Muscle of leg (tissue), 11 donors: Measurements from ENCODE around the gene KIRREL3. TPM values are rescaled to one million over a fixed set of nuclear protein-coding genes. Genes with fewer than 3 reads are reported as not detected.

Experiments
- DNase-seq: peaks from one replicate; pipeline ENCODE4 v3.0.0; 2013
- H3K27ac ChIP-seq: one replicate; pipeline ENCODE4 v1.5.1; 2013; ENCODE audit warnings: mild to moderate bottlenecking, low read length, control low read depth
- H3K27me3 ChIP-seq: one replicate; pipeline ENCODE4 v1.6.1; 2013; ENCODE audit warnings: low read length; ENCODE audit not compliant: control insufficient read depth, insufficient read depth
- H3K36me3 ChIP-seq: one replicate; pipeline ENCODE4 v1.6.1; 2013; ENCODE audit warnings: low read length; ENCODE audit not compliant: control insufficient read depth, insufficient read depth
- H3K4me1 ChIP-seq: one replicate; pipeline ENCODE4 v1.6.1; 2013; ENCODE audit warnings: low read length; ENCODE audit not compliant: control insufficient read depth, insufficient read depth
- H3K4me3 ChIP-seq: one replicate; pipeline ENCODE4 v1.5.1; 2013; ENCODE audit warnings: low read length, control low read depth
- H3K9me3 ChIP-seq: replicated peaks from 2 replicates; pipeline ENCODE4 v1.6.1; 2013; ENCODE audit warnings: low read depth, low read length; ENCODE audit not compliant: control insufficient read depth
- WGBS: methylation state at CpG from one replicate; pipeline ENCODE4 v1.1.5; 2013; ENCODE audit warnings: missing lambda C conversion rate; ENCODE audit not compliant: insufficient coverage; 5-methylcytosine and 5-hydroxymethylcytosine counted together
- polyA plus RNA-seq, 8 donors: library from polyadenylated mRNA; unstranded; fragments of 120-200 nt; gene quantifications; one replicate each; pipeline versions ENCODE4 v1.2.1 to v1.2.3, GENCODE V29; 2013; ENCODE audit warnings: inconsistent platforms in 1 of 8, low replicate concordance in 1 of 8; ENCODE audit not compliant: insufficient read length in 8 of 8, insufficient read depth in 1 of 8
- total RNA-seq: library from RNA; stranded (reverse); fragments of 120-200 nt; gene quantifications from one replicate; pipeline ENCODE4 v1.2.4, GENCODE V29; 2013

Gene KIRREL3
- total and polyA plus RNA-seq, 9 donors: 0.27 to 1.8 (median 0.93) TPM

GRCh38 chr11:126456783-126457542 is 543.6 kb downstream of the KIRREL3 start:
- 87% methylated on average over 11 of the region's 20 CpGs for WGBS

DNA sequence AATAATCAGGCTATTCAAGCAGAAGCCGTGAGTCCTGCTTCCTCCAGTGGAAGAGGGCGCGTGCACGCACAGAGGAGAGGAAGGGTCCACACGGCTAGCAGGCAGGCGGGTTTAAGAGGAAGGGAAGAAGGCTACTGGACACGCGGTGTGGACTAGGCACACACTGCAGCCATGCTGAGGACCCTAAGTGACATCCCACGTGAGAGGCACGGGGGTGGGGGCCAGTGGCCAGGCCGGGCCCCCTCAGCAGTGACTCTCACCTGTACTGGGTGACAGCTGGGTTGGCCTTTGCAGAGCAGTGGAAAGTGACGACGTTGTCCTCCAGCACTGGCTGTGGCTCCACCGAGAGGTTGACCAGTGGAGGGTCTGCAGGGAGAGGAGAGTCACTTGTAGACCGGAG is 544.5 kb downstream of the KIRREL3 start:
- no peaks in the 10 kb centered on the region for H3K9me3 ChIP-seq
- H3K27ac ChIP-seq: no peak overlapping the region
- no peak for DNase-seq
- H3K4me1 ChIP-seq: peaks cover 49% of the 10 kb centered on the region
- no peak overlapping the region for H3K4me3 ChIP-seq
- H3K36me3 ChIP-seq: no peaks in the 10 kb centered on the region
- 84% methylated on average over 14 of the region's 15 CpGs for WGBS
- H3K27me3 ChIP-seq: peaks cover 8% of the 10 kb centered on the region

More at GRCh38 chr11:126456783-126457542, 543.6 kb downstream of the KIRREL3 start:
- Histone ChIP-seq H3K4me3 (no peak overlapping the region), H3K9me3 (no peaks in the 10 kb centered on the region), H3K27ac (no peak overlapping the region), H3K4me1 (peaks cover 40% of the 10 kb centered on the region), H3K36me3 (no peaks in the 10 kb centered on the region), H3K27me3 (peaks cover 8% of the 10 kb centered on the region)
- no peak for DNase-seq

DNA sequence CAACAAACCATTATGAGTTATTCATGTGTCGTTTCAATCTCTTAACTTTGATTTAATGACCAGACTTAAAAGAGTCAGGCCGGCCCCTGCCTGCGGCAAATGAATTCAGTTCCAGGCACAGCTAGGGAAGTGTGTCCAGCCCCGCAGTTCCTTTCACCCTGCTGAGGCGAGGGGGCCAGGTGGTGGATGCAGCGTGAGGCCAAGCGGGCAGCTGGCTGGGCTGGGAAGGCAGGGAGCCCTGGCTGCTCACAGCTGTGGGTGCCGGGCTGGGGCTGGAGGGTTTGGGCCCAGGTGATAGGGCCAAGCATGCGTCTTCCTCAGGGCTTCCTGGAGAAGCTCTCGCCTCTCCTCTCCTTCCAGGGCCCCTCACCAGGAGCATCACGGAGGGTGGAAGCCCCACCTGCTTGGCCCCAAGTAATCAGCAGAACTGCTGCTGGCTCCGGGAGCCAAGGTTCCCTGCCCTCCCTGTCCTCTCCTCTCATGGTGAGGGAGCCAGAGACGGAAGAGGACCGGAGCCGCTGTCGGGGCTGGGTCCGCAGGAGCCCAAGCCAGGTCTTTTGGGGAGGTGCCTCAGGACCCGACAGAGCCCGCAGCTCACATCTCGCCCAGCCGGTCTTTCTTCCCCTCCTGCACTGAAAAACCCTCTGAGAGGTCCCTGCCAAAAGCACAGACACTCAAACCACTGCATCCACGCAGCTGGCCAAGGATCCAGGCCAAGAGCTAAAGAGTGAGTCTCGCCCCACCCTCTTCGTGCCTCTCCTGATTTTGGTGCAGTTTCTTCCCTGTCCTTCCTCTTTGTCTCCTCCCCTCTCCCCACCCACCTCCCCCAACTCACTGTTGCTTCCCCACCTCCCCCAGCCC is 548.1 kb downstream of the KIRREL3 start:
- Histone ChIP-seq H3K4me3 (no peak overlapping the region), H3K36me3 (no peaks in the 10 kb centered on the region), H3K4me1 (peaks cover 26% of the 10 kb centered on the region), H3K27me3 (peaks cover 8% of the 10 kb centered on the region), H3K9me3 (no peaks in the 10 kb centered on the region), H3K27ac (no peak overlapping the region)
- peak; percentile 83 for DNase-seq
- WGBS: 4% methylated on average over 21 of the region's 24 CpGs

GRCh38 chr11:126451211-126451802 is 549.3 kb downstream of the KIRREL3 start:
- DNase-seq: no peak
- no peak overlapping the region for H3K27ac ChIP-seq
- peaks cover 26% of the 10 kb centered on the region for H3K4me1 ChIP-seq
- no peaks in the 10 kb centered on the region for H3K36me3 ChIP-seq
- H3K27me3 ChIP-seq: peaks cover 7% of the 10 kb centered on the region
- no peak overlapping the region for H3K4me3 ChIP-seq
- H3K9me3 ChIP-seq: no peaks in the 10 kb centered on the region
- WGBS: 87% methylated on average over 10 of the region's 15 CpGs

DNA sequence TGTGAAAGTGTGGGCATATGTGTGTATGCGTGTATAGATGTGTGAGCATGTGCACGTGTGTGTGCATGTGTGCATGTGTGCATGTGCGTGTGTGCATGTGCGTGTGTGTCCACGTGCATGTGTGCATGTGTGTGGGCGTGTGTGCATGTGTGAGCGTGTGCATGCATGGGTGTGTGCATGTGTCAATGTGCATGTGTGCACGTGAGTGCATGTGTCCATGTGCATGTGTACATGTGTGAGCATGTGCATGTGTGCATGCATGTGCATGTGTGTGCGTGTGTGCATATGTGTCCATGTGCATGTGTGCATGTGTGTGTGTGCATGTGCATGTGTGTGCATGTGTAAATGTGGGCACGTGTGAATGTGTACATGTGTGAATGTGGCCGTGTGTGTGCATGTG is 549.8 kb downstream of the KIRREL3 start:
- Histone ChIP-seq H3K36me3 (no peaks in the 10 kb centered on the region), H3K4me3 (no peak overlapping the region), H3K27ac (no peak overlapping the region), H3K4me1 (peaks cover 26% of the 10 kb centered on the region), H3K9me3 (no peaks in the 10 kb centered on the region), H3K27me3 (peaks cover 6% of the 10 kb centered on the region)
- DNase-seq: no peak
- WGBS: 97% methylated on average over 11 of the region's 11 CpGs

GRCh38 chr11:126450198-126450597 is 550.4 kb downstream of the KIRREL3 start:
- DNase-seq: no peak
- Histone ChIP-seq H3K9me3 (no peaks in the 10 kb centered on the region), H3K27ac (no peak overlapping the region), H3K4me3 (no peak overlapping the region), H3K27me3 (peaks cover 6% of the 10 kb centered on the region), H3K36me3 (no peaks in the 10 kb centered on the region), H3K4me1 (peaks cover 26% of the 10 kb centered on the region)
- 88% methylated on average over 7 of the region's 7 CpGs for WGBS

GRCh38 chr11:126446581-126446980 is 554.0 kb downstream of the KIRREL3 start:
- Histone ChIP-seq H3K9me3 (no peaks in the 10 kb centered on the region), H3K27ac (no peak overlapping the region), H3K27me3 (peaks cover 8% of the 10 kb centered on the region), H3K36me3 (no peaks in the 10 kb centered on the region), H3K4me1 (peaks cover 12% of the 10 kb centered on the region), H3K4me3 (no peak overlapping the region)
- no peak for DNase-seq
- WGBS: 80% methylated on average over 9 of the region's 10 CpGs

DNA sequence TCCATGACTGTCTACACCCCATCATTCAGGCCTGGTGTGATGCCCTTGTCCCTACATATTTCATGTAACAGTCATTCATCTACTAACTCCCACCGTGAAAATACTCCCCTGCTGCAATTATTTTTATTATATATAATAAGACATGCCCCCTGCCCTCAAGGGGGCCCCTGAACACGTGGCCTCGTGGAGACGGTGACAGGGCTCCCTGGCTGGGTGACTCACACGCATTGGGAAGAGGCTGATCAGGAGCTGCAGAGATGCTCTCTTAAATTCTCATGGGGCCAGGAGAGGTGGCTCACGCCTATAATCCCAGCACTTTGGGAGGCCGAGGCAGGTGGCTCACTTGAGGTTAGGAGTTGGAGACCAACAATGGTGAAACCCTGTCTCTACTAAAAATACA is 556.5 kb downstream of the KIRREL3 start:
- DNase-seq: no peak
- Histone ChIP-seq H3K9me3 (no peaks in the 10 kb centered on the region), H3K4me1 (peaks cover 15% of the 10 kb centered on the region), H3K36me3 (no peaks in the 10 kb centered on the region), H3K27me3 (peaks cover 8% of the 10 kb centered on the region), H3K4me3 (no peak overlapping the region), H3K27ac (no peak overlapping the region)
- no CpG with 5 or more reads among the region's 7 CpGs for WGBS

DNA sequence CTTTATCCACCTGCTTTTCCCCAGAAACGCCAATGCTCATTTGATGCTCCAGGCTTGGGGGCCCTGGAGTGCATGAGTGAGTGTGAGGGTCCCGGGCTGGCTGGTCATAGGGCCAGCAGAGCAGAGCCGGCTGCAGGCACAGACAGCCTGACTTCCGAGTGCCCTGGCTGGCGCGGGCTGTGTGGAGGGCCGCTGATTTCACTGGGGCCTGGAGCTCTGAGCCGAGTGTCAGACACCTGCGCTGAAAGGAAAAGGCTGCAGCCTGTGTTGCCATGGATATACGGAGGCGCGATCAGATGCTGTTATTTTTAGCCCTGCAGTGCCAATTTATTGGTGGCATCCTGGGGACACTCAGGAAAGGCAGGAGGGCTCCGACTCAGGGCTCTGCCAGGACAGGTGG is 557.5 kb downstream of the KIRREL3 start:
- H3K9me3 ChIP-seq: no peaks in the 10 kb centered on the region
- H3K27ac ChIP-seq: no peak overlapping the region
- peaks cover 15% of the 10 kb centered on the region for H3K4me1 ChIP-seq
- H3K36me3 ChIP-seq: no peaks in the 10 kb centered on the region
- H3K27me3 ChIP-seq: peaks cover 8% of the 10 kb centered on the region
- no peak for DNase-seq
- no peak overlapping the region for H3K4me3 ChIP-seq
- WGBS: 26% methylated on average over 12 of the region's 13 CpGs
